GM12891 (cell line): Measurements from ENCODE around the gene GLB1L3.

Source experiments
- DNase-seq: peaks from one replicate; pipeline ENCODE4 v3.0.0; 2011; ENCODE audit warnings: low spot score; ENCODE audit not compliant: insufficient read length
- FAIRE-seq: peaks from 2 replicates; lab custom pipeline; 2011; peaks lifted over from hg19 to GRCh38; lab: Jason Lieb, UNC
- PAX5 ChIP-seq: IDR thresholded peaks from 2 replicates; pipeline ENCODE4 v1.6.1; 2011; ENCODE audit warnings: low read length, moderate library complexity, mild to moderate bottlenecking; ENCODE audit not compliant: insufficient read depth, severe bottlenecking
- POLR2A ChIP-seq: IDR thresholded peaks from 2 replicates; pipeline ENCODE4 v1.6.1; 2011; ENCODE audit warnings: low read depth, low read length, control low read depth
- POLR2AphosphoS5 ChIP-seq: IDR thresholded peaks from 2 replicates; pipeline ENCODE4 v1.6.1; 2011; ENCODE audit warnings: low read depth, low read length, control low read depth
- POU2F2 ChIP-seq: IDR thresholded peaks from 2 replicates; pipeline ENCODE4 v1.6.1; 2011; ENCODE audit warnings: low read depth, mild to moderate bottlenecking, control low read depth, low read length, moderate library complexity
- SPI1 ChIP-seq: IDR thresholded peaks from 2 replicates; pipeline ENCODE4 v1.6.1; 2011; ENCODE audit warnings: low read depth, low read length, control low read depth
- TAF1 ChIP-seq: IDR thresholded peaks from 2 replicates; pipeline ENCODE4 v1.6.1; 2011; ENCODE audit warnings: low read depth, low read length, control low read depth

GLB1L3 gene

GRCh38 chr11:134238956-134239355, 37.2 kb upstream of the GLB1L3 start:
- TF ChIP-seq TAF1, result no peak
- no peak for TF ChIP-seq POU2F2
- no peak for TF ChIP-seq POLR2A
- no peak for TF ChIP-seq SPI1
- no peak for TF ChIP-seq PAX5
- TF ChIP-seq POLR2AphosphoS5, result no peak
- DNase-seq (no peak), FAIRE-seq (no peak)

- no peak for FAIRE-seq
- TF ChIP-seq PAX5, result no peak
- TF ChIP-seq SPI1, result no peak
- TF ChIP-seq POLR2A, result no peak
- TF ChIP-seq POU2F2, result no peak
- no peak for TF ChIP-seq TAF1
- no peak for TF ChIP-seq POLR2AphosphoS5
- DNase-seq, result no peak
Observed at GRCh38 chr11:134240592-134240991, 35.6 kb upstream of the GLB1L3 start.

GRCh38 chr11:134242376-134242775, 33.8 kb upstream of the GLB1L3 start:
- FAIRE-seq, result no peak
- TF ChIP-seq POU2F2, result no peak
- TF ChIP-seq POLR2AphosphoS5, result no peak
- no peak for TF ChIP-seq PAX5
- TF ChIP-seq POLR2A, result no peak
- no peak for TF ChIP-seq TAF1
- no peak for TF ChIP-seq SPI1

GRCh38 chr11:134243913-134244312, 32.3 kb upstream of the GLB1L3 start:
- TF ChIP-seq POLR2A, result no peak
- no peak for TF ChIP-seq TAF1
- DNase-seq, result no peak
- FAIRE-seq, result no peak

More at GRCh38 chr11:134242376-134242775, 33.8 kb upstream of the GLB1L3 start:
- DNase-seq, result no peak

- peak; percentile 51 for DNase-seq
- peak; percentile 81 for FAIRE-seq
- TF ChIP-seq SPI1, result no peak
- no peak for TF ChIP-seq POU2F2
- no peak for TF ChIP-seq POLR2A
- TF ChIP-seq TAF1, result no peak
- no peak for TF ChIP-seq POLR2AphosphoS5
- no peak for TF ChIP-seq PAX5
Observed at GRCh38 chr11:134244593-134244992, 31.6 kb upstream of the GLB1L3 start.

- DNase-seq, result no peak
Observed at GRCh38 chr11:134245434-134245833, 30.7 kb upstream of the GLB1L3 start.

GRCh38 chr11:134246100-134246499, 30.1 kb upstream of the GLB1L3 start:
- DNase-seq (no peak), FAIRE-seq (no peak)
- TF ChIP-seq TAF1 (no peak), POLR2A (no peak), POU2F2 (no peak), POLR2AphosphoS5 (no peak), SPI1 (no peak)

More at GRCh38 chr11:134245434-134245833, 30.7 kb upstream of the GLB1L3 start:
- no peak for FAIRE-seq
- TF ChIP-seq POU2F2 (no peak), PAX5 (no peak), SPI1 (no peak), POLR2A (no peak), POLR2AphosphoS5 (no peak), TAF1 (no peak)

GRCh38 chr11:134246678-134247077, 29.5 kb upstream of the GLB1L3 start:
- TF ChIP-seq TAF1, result no peak
- TF ChIP-seq POLR2A, result no peak
- no peak for TF ChIP-seq POLR2AphosphoS5
- DNase-seq, result no peak
- no peak for FAIRE-seq

GRCh38 chr11:134248910-134249480, 27.2 kb upstream of the GLB1L3 start:
- DNase-seq, result no peak
- TF ChIP-seq POU2F2 (no peak), SPI1 (no peak), TAF1 (no peak), POLR2AphosphoS5 (no peak), POLR2A (no peak)
- FAIRE-seq, result no peak

- FAIRE-seq, result no peak
Observed at GRCh38 chr11:134250246-134250645, 25.9 kb upstream of the GLB1L3 start.

More at GRCh38 chr11:134250246-134250645, 25.9 kb upstream of the GLB1L3 start:
- no peak for DNase-seq
- TF ChIP-seq POU2F2 (no peak), SPI1 (no peak), POLR2AphosphoS5 (no peak), TAF1 (no peak), PAX5 (no peak), POLR2A (no peak)
